ENCODE results near the gene IDH2.
"Not testable (repeated sequence)": the region's sequence is repeated elsewhere in the genome, so short reads cannot be mapped to it uniquely, and the experiment has no call there.

The IDH2 gene

GRCh38 chr15:90114451-90114901 lies 12.2 kb upstream of the IDH2 start:
- no peak for DNase-seq (ENCODE audit: low read depth in 2 of 2)

GRCh38 chr15:90113166-90113565 lies 10.9 kb upstream of the IDH2 start:
- DNase-seq (ENCODE audit: low read depth in 2 of 2), result no peak

- DNase-seq (ENCODE audit: low read depth in 2 of 2), result not testable (repeated sequence)
These were observed 7.0 kb upstream of the IDH2 start for GRCh38 chr15:90109163-90109751.

GRCh38 chr15:90108038-90108437 lies 5.8 kb upstream of the IDH2 start:
- not testable (repeated sequence) for DNase-seq (ENCODE audit: low read depth in 2 of 2)

- DNase-seq (ENCODE audit: low read depth in 2 of 2), result no peak
These were observed 4.4 kb upstream of the IDH2 start for GRCh38 chr15:90106522-90107117.

- DNase-seq (ENCODE audit: low read depth in 2 of 2), result no peak
These were observed 3.3 kb upstream of the IDH2 start for GRCh38 chr15:90105521-90105920.

- no peak for DNase-seq (ENCODE audit: low read depth in 2 of 2)
These were observed 2.3 kb upstream of the IDH2 start for GRCh38 chr15:90104551-90104950.

- DNase-seq (ENCODE audit: low read depth in 2 of 2), result no peak
These were observed 1.5 kb upstream of the IDH2 start for GRCh38 chr15:90103701-90104329.

- no peak for DNase-seq (ENCODE audit: low read depth in 2 of 2)
These were observed 919 bp downstream of the IDH2 start for GRCh38 chr15:90101130-90101968.

- DNase-seq (ENCODE audit: low read depth in 2 of 2), result peak in 1 of 2 experiments; percentile 20
These were observed 2.1 kb downstream of the IDH2 start for GRCh38 chr15:90099868-90100831.

GRCh38 chr15:90099072-90099867 lies 3.0 kb downstream of the IDH2 start:
- no peak for DNase-seq (ENCODE audit: low read depth in 2 of 2)

GRCh38 chr15:90097475-90097874 lies 4.8 kb downstream of the IDH2 start:
- no peak for DNase-seq (ENCODE audit: low read depth in 2 of 2)

- no peak for DNase-seq (ENCODE audit: low read depth in 2 of 2)
These were observed 6.7 kb downstream of the IDH2 start for GRCh38 chr15:90095521-90095959.

- no peak for DNase-seq (ENCODE audit: low read depth in 2 of 2)
These were observed 10.9 kb downstream of the IDH2 start for GRCh38 chr15:90091156-90091931.

- no peak for DNase-seq (ENCODE audit: low read depth in 2 of 2)
These were observed 11.9 kb downstream of the IDH2 start for GRCh38 chr15:90090226-90090848.

GRCh38 chr15:90087454-90088154 lies 14.7 kb downstream of the IDH2 start:
- no peak for DNase-seq (ENCODE audit: low read depth in 2 of 2)

- DNase-seq (ENCODE audit: low read depth in 2 of 2), result no peak
These were observed 15.4 kb downstream of the IDH2 start for GRCh38 chr15:90086868-90087268.

- no peak for DNase-seq (ENCODE audit: low read depth in 2 of 2)
These were observed 16.7 kb downstream of the IDH2 start for GRCh38 chr15:90085565-90085964.
